HepG2 (cell line): ENCODE data around the gene PLK3. TPM values are rescaled to one million over a fixed set of nuclear protein-coding genes. Genes with fewer than 3 reads are reported as not detected.
A peak's percentile ranks its signal among the peaks of the same experiment; 100 is the strongest.

Experiments
- AGO2 ChIP-seq: fragments of 200-400 bp; formaldehyde crosslinking; optimal IDR thresholded peaks from 2 replicates; pipeline ENCODE3; 2017; ENCODE audit warnings: mild to moderate bottlenecking, low read depth, low read length, moderate library complexity
- GATAD2A ChIP-seq: IDR thresholded peaks from 2 replicates; pipeline ENCODE4 v1.6.1; 2016
- JUNB ChIP-seq: sonication (generic); formaldehyde crosslinking; IDR thresholded peaks from 2 replicates; pipeline ENCODE4 v1.8.0; 2022; ENCODE audit warnings: missing genetic modification reagents, mild to moderate bottlenecking, borderline replicate concordance
- NCOA2 ChIP-seq: sonication (generic); formaldehyde crosslinking; IDR thresholded peaks from 2 replicates; pipeline ENCODE4 v1.8.0; 2022; ENCODE audit warnings: inconsistent platforms
- NR2F2 ChIP-seq: IDR thresholded peaks from 2 replicates; pipeline ENCODE4 v1.6.1; 2012; ENCODE audit warnings: low read depth, inconsistent platforms, borderline replicate concordance
- ZNF225 ChIP-seq: sonication (generic); formaldehyde crosslinking; IDR thresholded peaks from 2 replicates; pipeline ENCODE4 v1.4.0; 2020; ENCODE audit warnings: mild to moderate bottlenecking, missing genetic modification reagents
- ZNF451 ChIP-seq: sonication (generic); formaldehyde crosslinking; IDR thresholded peaks from 2 replicates; pipeline ENCODE4 v1.5.0; 2020; ENCODE audit warnings: mild to moderate bottlenecking, missing genetic modification reagents
- ZNF589 ChIP-seq: sonication (generic); formaldehyde crosslinking; conservative IDR thresholded peaks from 2 replicates; pipeline ENCODE4 v1.8.0; 2022; ENCODE audit warnings: mild to moderate bottlenecking, moderate library complexity, missing genetic modification reagents
- polyA plus RNA-seq, 8 experiments: library from polyadenylated mRNA; depleted of rRNA in 3 of 8; stranded (reverse) in 7 of 8; unstranded in 1 of 8; fragments of >200 nt; fragmentation: Illumina TruSeq in 4 of 8; extraction: Trizol in 4 of 8; gene quantifications; 2 replicates each; pipeline versions ENCODE4 v1.2.1 to v1.2.3, GENCODE V29; 2011 to 2016; ENCODE audit warnings: low read depth in 4 of 8, missing spikeins in 1 of 8, mixed read lengths in 1 of 8; ENCODE audit not compliant: insufficient read depth in 1 of 8
- total RNA-seq, 5 experiments: library from RNA; depleted of rRNA; stranded (reverse); fragments of >200 nt; fragmentation: Illumina TruSeq; extraction: Trizol; gene quantifications; 2 replicates each; pipeline ENCODE4 v1.2.3, GENCODE V29; 2016; ENCODE audit warnings: low read depth in 1 of 5
- TF ChIP-seq, protein P1 (sequence below): sonication (generic); formaldehyde crosslinking; IDR thresholded peaks from 2 replicates; pipeline ENCODE4 v1.4.0; 2020; ENCODE audit warnings: mild to moderate bottlenecking, missing genetic modification reagents
- TF ChIP-seq, protein P2 (sequence below): IDR thresholded peaks from 2 replicates; pipeline ENCODE4 v1.6.1; 2016; ENCODE audit warnings: missing genetic modification reagents, missing compliant biosample characterization
- TF ChIP-seq, protein P3 (sequence below): sonication (generic); formaldehyde crosslinking; IDR thresholded peaks from 2 replicates; pipeline ENCODE4 v1.9.0; 2021; ENCODE audit warnings: missing genetic modification reagents, mild to moderate bottlenecking, borderline replicate concordance
- TF ChIP-seq, protein P4 (sequence below): sonication (generic); formaldehyde crosslinking; IDR thresholded peaks from 2 replicates; pipeline ENCODE4 v1.5.1; 2020; ENCODE audit warnings: missing genetic modification reagents, mild to moderate bottlenecking, borderline replicate concordance
- TF ChIP-seq, protein P5 (sequence below), 2 experiments: fragments of 450-650 bp in 1 of 2; sonication (generic) in 1 of 2; formaldehyde crosslinking; IDR thresholded peaks; 2 replicates each; pipeline versions ENCODE4 v1.5.0 to v1.8.0; 2020 to 2022; ENCODE audit warnings: mild to moderate bottlenecking in 1 of 2, missing genetic modification reagents in 1 of 2
- TF ChIP-seq, protein P6 (sequence below): sonication (generic); IDR thresholded peaks from 2 replicates; pipeline ENCODE4 v1.6.1; 2016; ENCODE audit warnings: low read depth, borderline replicate concordance
- TF ChIP-seq, protein P7 (sequence below), 2 experiments: IDR thresholded peaks; 2 replicates each; pipeline ENCODE4 v1.6.1; 2011 to 2012; ENCODE audit warnings: low read length in 2 of 2, borderline replicate concordance in 1 of 2, low read depth in 1 of 2, mild to moderate bottlenecking in 1 of 2, moderate library complexity in 1 of 2

Gene PLK3
- total and polyA plus RNA-seq, 2 of the 13 experiments (the other 11 are each of a cell fraction or from before 2014, with no cell fraction given), result 9.8 to 16.9 TPM

DNA sequence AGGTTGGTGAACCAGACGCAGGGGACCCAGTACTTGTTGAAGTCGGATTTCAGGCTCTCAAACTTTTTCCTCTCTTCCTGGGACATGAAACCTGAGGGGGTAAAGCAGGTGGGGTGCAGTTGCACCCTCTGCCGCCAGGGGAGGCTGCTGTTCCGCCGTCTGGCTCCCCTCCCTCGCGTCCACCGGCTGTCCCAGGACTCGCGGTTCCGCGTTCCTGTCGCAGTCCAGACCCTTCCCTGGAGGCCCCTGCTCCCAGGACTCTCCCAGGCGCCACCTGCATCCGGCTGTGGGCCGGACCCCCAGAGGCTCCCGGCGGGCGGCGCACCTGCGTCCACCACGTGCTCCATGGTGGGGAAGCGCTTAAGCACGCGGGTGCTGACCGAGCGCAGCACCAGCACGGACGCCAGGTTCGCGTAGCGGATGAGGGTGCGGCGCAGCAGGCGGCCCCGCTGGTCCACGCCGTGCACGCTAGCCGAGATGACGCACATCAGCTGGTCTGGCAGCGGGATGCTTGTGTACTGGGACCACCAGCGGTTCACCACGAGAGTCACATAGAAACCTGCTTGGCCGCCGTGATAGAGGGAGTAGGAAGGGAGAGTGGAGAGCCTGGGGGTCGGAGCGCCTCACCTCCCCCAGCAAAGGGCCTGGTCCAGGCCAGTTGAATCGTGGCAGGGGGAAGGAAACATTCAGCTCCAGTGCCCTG lies 13.9 kb upstream of the PLK3 start (continued):
- TF ChIP-seq, protein P1, sequence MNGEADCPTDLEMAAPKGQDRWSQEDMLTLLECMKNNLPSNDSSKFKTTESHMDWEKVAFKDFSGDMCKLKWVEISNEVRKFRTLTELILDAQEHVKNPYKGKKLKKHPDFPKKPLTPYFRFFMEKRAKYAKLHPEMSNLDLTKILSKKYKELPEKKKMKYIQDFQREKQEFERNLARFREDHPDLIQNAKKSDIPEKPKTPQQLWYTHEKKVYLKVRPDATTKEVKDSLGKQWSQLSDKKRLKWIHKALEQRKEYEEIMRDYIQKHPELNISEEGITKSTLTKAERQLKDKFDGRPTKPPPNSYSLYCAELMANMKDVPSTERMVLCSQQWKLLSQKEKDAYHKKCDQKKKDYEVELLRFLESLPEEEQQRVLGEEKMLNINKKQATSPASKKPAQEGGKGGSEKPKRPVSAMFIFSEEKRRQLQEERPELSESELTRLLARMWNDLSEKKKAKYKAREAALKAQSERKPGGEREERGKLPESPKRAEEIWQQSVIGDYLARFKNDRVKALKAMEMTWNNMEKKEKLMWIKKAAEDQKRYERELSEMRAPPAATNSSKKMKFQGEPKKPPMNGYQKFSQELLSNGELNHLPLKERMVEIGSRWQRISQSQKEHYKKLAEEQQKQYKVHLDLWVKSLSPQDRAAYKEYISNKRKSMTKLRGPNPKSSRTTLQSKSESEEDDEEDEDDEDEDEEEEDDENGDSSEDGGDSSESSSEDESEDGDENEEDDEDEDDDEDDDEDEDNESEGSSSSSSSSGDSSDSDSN (CRISPR knock-in tag), result peak; percentile 72
- TF ChIP-seq ZNF451 (CRISPR knock-in tag), result 0 out of 2 replicates have a peak, but pooled peaks have one; percentile 55
- TF ChIP-seq, protein P2, sequence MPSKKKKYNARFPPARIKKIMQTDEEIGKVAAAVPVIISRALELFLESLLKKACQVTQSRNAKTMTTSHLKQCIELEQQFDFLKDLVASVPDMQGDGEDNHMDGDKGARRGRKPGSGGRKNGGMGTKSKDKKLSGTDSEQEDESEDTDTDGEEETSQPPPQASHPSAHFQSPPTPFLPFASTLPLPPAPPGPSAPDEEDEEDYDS (CRISPR knock-in tag), result peak; percentile 18; the same call in 1 of the 2 replicates
- TF ChIP-seq, protein P3, sequence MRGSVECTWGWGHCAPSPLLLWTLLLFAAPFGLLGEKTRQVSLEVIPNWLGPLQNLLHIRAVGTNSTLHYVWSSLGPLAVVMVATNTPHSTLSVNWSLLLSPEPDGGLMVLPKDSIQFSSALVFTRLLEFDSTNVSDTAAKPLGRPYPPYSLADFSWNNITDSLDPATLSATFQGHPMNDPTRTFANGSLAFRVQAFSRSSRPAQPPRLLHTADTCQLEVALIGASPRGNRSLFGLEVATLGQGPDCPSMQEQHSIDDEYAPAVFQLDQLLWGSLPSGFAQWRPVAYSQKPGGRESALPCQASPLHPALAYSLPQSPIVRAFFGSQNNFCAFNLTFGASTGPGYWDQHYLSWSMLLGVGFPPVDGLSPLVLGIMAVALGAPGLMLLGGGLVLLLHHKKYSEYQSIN (CRISPR knock-in tag), result no peak
- no peak for TF ChIP-seq ZNF589
- peak; percentile 71 for TF ChIP-seq AGO2
- TF ChIP-seq GATAD2A (CRISPR knock-in tag), result no peak
- TF ChIP-seq, protein P4, sequence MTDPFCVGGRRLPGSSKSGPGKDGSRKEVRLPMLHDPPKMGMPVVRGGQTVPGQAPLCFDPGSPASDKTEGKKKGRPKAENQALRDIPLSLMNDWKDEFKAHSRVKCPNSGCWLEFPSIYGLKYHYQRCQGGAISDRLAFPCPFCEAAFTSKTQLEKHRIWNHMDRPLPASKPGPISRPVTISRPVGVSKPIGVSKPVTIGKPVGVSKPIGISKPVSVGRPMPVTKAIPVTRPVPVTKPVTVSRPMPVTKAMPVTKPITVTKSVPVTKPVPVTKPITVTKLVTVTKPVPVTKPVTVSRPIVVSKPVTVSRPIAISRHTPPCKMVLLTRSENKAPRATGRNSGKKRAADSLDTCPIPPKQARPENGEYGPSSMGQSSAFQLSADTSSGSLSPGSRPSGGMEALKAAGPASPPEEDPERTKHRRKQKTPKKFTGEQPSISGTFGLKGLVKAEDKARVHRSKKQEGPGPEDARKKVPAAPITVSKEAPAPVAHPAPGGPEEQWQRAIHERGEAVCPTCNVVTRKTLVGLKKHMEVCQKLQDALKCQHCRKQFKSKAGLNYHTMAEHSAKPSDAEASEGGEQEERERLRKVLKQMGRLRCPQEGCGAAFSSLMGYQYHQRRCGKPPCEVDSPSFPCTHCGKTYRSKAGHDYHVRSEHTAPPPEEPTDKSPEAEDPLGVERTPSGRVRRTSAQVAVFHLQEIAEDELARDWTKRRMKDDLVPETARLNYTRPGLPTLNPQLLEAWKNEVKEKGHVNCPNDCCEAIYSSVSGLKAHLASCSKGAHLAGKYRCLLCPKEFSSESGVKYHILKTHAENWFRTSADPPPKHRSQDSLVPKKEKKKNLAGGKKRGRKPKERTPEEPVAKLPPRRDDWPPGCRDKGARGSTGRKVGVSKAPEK (CRISPR knock-in tag), result no peak
- no peak for TF ChIP-seq JUNB (CRISPR knock-in tag)
- TF ChIP-seq NCOA2 (CRISPR knock-in tag), result no peak
- TF ChIP-seq, protein P5, sequence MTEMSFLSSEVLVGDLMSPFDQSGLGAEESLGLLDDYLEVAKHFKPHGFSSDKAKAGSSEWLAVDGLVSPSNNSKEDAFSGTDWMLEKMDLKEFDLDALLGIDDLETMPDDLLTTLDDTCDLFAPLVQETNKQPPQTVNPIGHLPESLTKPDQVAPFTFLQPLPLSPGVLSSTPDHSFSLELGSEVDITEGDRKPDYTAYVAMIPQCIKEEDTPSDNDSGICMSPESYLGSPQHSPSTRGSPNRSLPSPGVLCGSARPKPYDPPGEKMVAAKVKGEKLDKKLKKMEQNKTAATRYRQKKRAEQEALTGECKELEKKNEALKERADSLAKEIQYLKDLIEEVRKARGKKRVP (CRISPR knock-in tag; IDR thresholded peaks at IDR 0.05), result no peak
- TF ChIP-seq, protein P6, sequence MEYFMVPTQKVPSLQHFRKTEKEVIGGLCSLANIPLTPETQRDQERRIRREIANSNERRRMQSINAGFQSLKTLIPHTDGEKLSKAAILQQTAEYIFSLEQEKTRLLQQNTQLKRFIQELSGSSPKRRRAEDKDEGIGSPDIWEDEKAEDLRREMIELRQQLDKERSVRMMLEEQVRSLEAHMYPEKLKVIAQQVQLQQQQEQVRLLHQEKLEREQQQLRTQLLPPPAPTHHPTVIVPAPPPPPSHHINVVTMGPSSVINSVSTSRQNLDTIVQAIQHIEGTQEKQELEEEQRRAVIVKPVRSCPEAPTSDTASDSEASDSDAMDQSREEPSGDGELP, result peak; percentile 47; the same call in 1 of the 2 replicates
- no peak for TF ChIP-seq ZNF225 (CRISPR knock-in tag)
- TF ChIP-seq NR2F2, result no peak
- TF ChIP-seq, protein P7, sequence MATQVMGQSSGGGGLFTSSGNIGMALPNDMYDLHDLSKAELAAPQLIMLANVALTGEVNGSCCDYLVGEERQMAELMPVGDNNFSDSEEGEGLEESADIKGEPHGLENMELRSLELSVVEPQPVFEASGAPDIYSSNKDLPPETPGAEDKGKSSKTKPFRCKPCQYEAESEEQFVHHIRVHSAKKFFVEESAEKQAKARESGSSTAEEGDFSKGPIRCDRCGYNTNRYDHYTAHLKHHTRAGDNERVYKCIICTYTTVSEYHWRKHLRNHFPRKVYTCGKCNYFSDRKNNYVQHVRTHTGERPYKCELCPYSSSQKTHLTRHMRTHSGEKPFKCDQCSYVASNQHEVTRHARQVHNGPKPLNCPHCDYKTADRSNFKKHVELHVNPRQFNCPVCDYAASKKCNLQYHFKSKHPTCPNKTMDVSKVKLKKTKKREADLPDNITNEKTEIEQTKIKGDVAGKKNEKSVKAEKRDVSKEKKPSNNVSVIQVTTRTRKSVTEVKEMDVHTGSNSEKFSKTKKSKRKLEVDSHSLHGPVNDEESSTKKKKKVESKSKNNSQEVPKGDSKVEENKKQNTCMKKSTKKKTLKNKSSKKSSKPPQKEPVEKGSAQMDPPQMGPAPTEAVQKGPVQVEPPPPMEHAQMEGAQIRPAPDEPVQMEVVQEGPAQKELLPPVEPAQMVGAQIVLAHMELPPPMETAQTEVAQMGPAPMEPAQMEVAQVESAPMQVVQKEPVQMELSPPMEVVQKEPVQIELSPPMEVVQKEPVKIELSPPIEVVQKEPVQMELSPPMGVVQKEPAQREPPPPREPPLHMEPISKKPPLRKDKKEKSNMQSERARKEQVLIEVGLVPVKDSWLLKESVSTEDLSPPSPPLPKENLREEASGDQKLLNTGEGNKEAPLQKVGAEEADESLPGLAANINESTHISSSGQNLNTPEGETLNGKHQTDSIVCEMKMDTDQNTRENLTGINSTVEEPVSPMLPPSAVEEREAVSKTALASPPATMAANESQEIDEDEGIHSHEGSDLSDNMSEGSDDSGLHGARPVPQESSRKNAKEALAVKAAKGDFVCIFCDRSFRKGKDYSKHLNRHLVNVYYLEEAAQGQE (IDR thresholded peaks at IDR 0.05; ENCODE audit: borderline replicate concordance in 1 of 2, low read depth in 1 of 2, low read length in 2 of 2), result no peak
